Kidney (tissue), 22 donors: Measurements from ENCODE around the gene ZFP36L2. TPM values are rescaled to one million over a fixed set of nuclear protein-coding genes. Genes with fewer than 3 reads are reported as not detected.

Source experiments
- DNase-seq, 5 donors: peaks; one replicate each; pipeline ENCODE4 v3.0.0-alpha.2; 2013 to 2020
- FAIRE-seq: peaks from 2 replicates; lab custom pipeline; 2012; peaks lifted over from hg19 to GRCh38; lab: Jason Lieb, UNC
- H3K27ac ChIP-seq, 2 donors: one replicate each; pipeline ENCODE4 v1.7.0; 2013; ENCODE audit warnings: low read depth in 2 of 2, low read length in 2 of 2, inconsistent platforms in 1 of 2
- H3K27me3 ChIP-seq: one replicate; pipeline ENCODE4 v1.7.1; 2013; ENCODE audit warnings: low read length, inconsistent platforms; ENCODE audit not compliant: control insufficient read depth, insufficient read depth
- H3K36me3 ChIP-seq, 3 donors: one replicate each; pipeline versions ENCODE4 v1.7.0 to v1.7.1; 2013; ENCODE audit warnings: low read length in 3 of 3, control low read depth in 1 of 3, inconsistent platforms in 1 of 3; ENCODE audit not compliant: insufficient read depth in 3 of 3, control insufficient read depth in 2 of 3
- H3K4me1 ChIP-seq, 3 donors: one replicate each; pipeline versions ENCODE4 v1.7.0 to v1.7.1; 2013; ENCODE audit warnings: low read length in 3 of 3, inconsistent platforms in 1 of 3, low read depth in 1 of 3; ENCODE audit not compliant: control insufficient read depth in 2 of 3, insufficient read depth in 2 of 3
- H3K4me3 ChIP-seq, 3 donors: one replicate each; pipeline versions ENCODE4 v1.7.0 to v1.8.1; 2013; ENCODE audit warnings: low read length in 3 of 3, control low read depth in 1 of 3, inconsistent platforms in 1 of 3
- H3K9ac ChIP-seq, 3 donors: one replicate each; pipeline versions ENCODE4 v1.7.0 to v1.7.1; 2013; ENCODE audit warnings: low read length in 3 of 3, control low read depth in 1 of 3, inconsistent platforms in 1 of 3
- H3K9me3 ChIP-seq, 3 donors: one replicate each; pipeline versions ENCODE4 v1.7.0 to v1.7.1; 2013; ENCODE audit warnings: low read length in 3 of 3, control low read depth in 1 of 3, inconsistent platforms in 1 of 3; ENCODE audit not compliant: control insufficient read depth in 2 of 3, insufficient read depth in 1 of 3
- intact Hi-C: fragments of 100-400 bp; cut with DNase I; formaldehyde crosslinking; loops from one replicate; pipeline ENCODE4 v1.11.1; 2022
- long read RNA-seq, 10 donors: library from polyadenylated mRNA in 1 of 10; unstranded in 1 of 10; transcript quantifications; one replicate each; pipeline ENCODE4 v2.0.0 and lab custom pipeline, GENCODE V29; 2021 to 2026
- polyA plus RNA-seq: library from polyadenylated mRNA; stranded (reverse); fragments of 350-450 nt; fragmentation: Illumina TruSeq; extraction: RNeasy Lipid Tissue Mini Kit (QIAGEN cat#74804); gene quantifications from one replicate; pipeline ENCODE4 v1.2.3, GENCODE V29; 2014; ENCODE audit warnings: low read depth, low replicate concordance; ENCODE audit not compliant: insufficient read depth
- total RNA-seq: library from RNA; stranded (reverse); fragmentation: NEBNext Ultra II Directional; extraction: Animal tissue kit (Norgen Biotek cat#: 25700); gene quantifications from one replicate; pipeline ENCODE4 v1.2.1, GENCODE V29; 2021
- TF ChIP-seq, protein P1 (sequence below): IDR thresholded peaks from 3 replicates; pipeline ENCODE4 v1.5.1; 2012; ENCODE audit warnings: mild to moderate bottlenecking, moderate library complexity, borderline replicate concordance; ENCODE audit not compliant: insufficient read depth; ENCODE audit errors: extremely low read depth
- donor health status: control.
- donor health status: control.
- donor health status: control.
- donor health status: control.
- donor health status: control.
- donor health status: DM: yes; HTN: yes; CAD: no.
- donor health status: Normal renal cell carcinoma (clear cell type).

ZFP36L2 gene, protein sequence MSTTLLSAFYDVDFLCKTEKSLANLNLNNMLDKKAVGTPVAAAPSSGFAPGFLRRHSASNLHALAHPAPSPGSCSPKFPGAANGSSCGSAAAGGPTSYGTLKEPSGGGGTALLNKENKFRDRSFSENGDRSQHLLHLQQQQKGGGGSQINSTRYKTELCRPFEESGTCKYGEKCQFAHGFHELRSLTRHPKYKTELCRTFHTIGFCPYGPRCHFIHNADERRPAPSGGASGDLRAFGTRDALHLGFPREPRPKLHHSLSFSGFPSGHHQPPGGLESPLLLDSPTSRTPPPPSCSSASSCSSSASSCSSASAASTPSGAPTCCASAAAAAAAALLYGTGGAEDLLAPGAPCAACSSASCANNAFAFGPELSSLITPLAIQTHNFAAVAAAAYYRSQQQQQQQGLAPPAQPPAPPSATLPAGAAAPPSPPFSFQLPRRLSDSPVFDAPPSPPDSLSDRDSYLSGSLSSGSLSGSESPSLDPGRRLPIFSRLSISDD
- total RNA-seq, result 247 TPM
- 35.4 TPM for polyA plus RNA-seq
- long read RNA-seq, donor 1, transcript ZFP36L2-201 (2 exons, 3,696 nt), result major isoform, 46 of 46 reads
- long read RNA-seq, donor 1, partial matches to known transcripts, result 0 of 46 reads
- long read RNA-seq, donor 1, other reads (novel, unspliced or antisense), result 0 of 46 reads
- long read RNA-seq, donor 2, transcript ZFP36L2-201 (2 exons, 3,696 nt), result major isoform, 33 of 33 reads
- long read RNA-seq, donor 2, partial matches to known transcripts, result 0 of 33 reads
- long read RNA-seq, donor 2, other reads (novel, unspliced or antisense), result 0 of 33 reads
- long read RNA-seq, donor 3, transcript ZFP36L2-201 (2 exons, 3,696 nt), result major isoform, 45 of 45 reads
- long read RNA-seq, donor 3, partial matches to known transcripts, result 0 of 45 reads
- long read RNA-seq, donor 3, other reads (novel, unspliced or antisense), result 0 of 45 reads
- long read RNA-seq, donor 4, transcript ZFP36L2-201 (2 exons, 3,696 nt), result major isoform, 51 of 51 reads
- long read RNA-seq, donor 4, partial matches to known transcripts, result 0 of 51 reads
- long read RNA-seq, donor 4, other reads (novel, unspliced or antisense), result 0 of 51 reads
- long read RNA-seq, donor 5, result 0 reads
- long read RNA-seq, donor 6, partial matches to known transcripts, result 30 of 33 reads
- long read RNA-seq, donor 6, other reads (novel, unspliced or antisense), result 0 of 33 reads
- long read RNA-seq, donor 7, transcript ZFP36L2-201 (2 exons, 3,696 nt), result major isoform, 298 of 695 reads
- long read RNA-seq, donor 7, partial matches to known transcripts, result 0 of 695 reads
- long read RNA-seq, donor 7, other reads (novel, unspliced or antisense), result 397 of 695 reads
- long read RNA-seq, donor 8, transcript ZFP36L2-201 (2 exons, 3,696 nt), result major isoform, 46 of 65 reads
- long read RNA-seq, donor 8, partial matches to known transcripts, result 19 of 65 reads
- long read RNA-seq, donor 8, other reads (novel, unspliced or antisense), result 0 of 65 reads
- long read RNA-seq, donor 9, transcript ZFP36L2-201 (2 exons, 3,696 nt), result major isoform, 24 of 24 reads
- long read RNA-seq, donor 9, partial matches to known transcripts, result 0 of 24 reads
- long read RNA-seq, donor 9, other reads (novel, unspliced or antisense), result 0 of 24 reads
- long read RNA-seq, donor 10, transcript ZFP36L2-201 (2 exons, 3,696 nt), result major isoform, 33 of 33 reads
- long read RNA-seq, donor 10, partial matches to known transcripts, result 0 of 33 reads
- long read RNA-seq, donor 10, other reads (novel, unspliced or antisense), result 0 of 33 reads

DNA sequence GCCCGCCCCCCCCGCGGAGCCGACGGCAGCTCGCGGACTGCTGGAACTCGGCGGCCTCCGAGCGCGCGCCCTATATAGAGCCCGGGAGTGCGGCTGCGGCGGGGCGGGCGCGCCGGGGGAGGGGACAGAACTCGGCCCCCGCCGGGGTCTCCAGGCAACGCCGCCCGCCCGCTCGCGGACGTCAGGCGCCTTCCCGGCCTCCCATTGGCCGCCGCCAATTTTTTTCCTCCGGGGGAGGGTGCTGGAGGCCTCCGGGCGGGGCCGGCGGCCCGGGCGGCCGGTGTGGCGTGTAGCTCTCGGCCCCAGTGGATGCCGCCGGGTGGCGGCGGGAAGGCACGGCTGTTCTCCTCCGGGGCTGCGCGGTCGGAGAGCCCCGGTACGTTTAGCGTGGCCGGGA, at the start of gene ZFP36L2:
Gene ZFP36L2, minus strand, starts transcription at position 49 of the 397 bp plus-strand sequence. CDS start 291 bp downstream, outside the sequence.
- FAIRE-seq (no peak), DNase-seq (peak; percentile 97 to 99 (median 98))

DNA sequence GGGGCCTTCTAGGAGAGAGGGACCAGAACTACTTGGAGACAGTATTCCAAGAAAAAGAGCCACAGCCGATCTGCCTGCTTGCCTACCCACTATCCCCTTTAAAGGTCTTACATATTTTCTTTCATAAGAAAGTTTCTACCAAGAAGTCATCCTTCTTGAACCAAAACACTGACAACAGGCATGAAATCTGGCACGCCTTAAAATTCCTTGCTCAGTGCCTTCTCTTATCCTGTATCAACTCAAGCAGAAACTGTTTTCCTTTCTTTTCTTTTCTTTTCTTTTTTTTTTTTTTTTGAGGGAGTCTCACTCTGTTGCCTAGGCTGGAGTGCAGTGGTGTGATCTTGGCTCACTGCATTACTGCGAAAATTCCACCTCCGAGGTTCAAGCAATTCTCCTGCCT, 48.3 kb upstream of the ZFP36L2 start:
- DNase-seq, result no peak
- no peaks in the 10 kb centered on the region for H3K27me3 ChIP-seq
- peaks cover 0 to 3% (median 0%) of the 10 kb centered on the region in 3 donors for H3K36me3 ChIP-seq
- H3K9ac ChIP-seq, result no peak overlapping the region
- H3K27ac ChIP-seq, result peak overlapping the region; percentile 3 to 87
- intact Hi-C loops, result no loop called here
- no peak overlapping the region for H3K4me3 ChIP-seq
- no peak for FAIRE-seq
- TF ChIP-seq, protein P1, sequence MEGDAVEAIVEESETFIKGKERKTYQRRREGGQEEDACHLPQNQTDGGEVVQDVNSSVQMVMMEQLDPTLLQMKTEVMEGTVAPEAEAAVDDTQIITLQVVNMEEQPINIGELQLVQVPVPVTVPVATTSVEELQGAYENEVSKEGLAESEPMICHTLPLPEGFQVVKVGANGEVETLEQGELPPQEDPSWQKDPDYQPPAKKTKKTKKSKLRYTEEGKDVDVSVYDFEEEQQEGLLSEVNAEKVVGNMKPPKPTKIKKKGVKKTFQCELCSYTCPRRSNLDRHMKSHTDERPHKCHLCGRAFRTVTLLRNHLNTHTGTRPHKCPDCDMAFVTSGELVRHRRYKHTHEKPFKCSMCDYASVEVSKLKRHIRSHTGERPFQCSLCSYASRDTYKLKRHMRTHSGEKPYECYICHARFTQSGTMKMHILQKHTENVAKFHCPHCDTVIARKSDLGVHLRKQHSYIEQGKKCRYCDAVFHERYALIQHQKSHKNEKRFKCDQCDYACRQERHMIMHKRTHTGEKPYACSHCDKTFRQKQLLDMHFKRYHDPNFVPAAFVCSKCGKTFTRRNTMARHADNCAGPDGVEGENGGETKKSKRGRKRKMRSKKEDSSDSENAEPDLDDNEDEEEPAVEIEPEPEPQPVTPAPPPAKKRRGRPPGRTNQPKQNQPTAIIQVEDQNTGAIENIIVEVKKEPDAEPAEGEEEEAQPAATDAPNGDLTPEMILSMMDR, result no peak
- no peaks in the 10 kb centered on the region for H3K9me3 ChIP-seq
- peaks cover 3 to 32% (median 26%) of the 10 kb centered on the region in 3 donors for H3K4me1 ChIP-seq

More for the DNA sequence above, at the start of gene ZFP36L2:
- Histone ChIP-seq H3K36me3 (peaks cover 3 to 22% (median 7%) of the 10 kb centered on the region in 3 donors), H3K27ac (peak within 1 kb of the TSS; percentile 98 to 99), H3K4me1 (peaks cover 6 to 21% (median 14%) of the 10 kb centered on the region in 3 donors), H3K27me3 (no peaks in the 10 kb centered on the region), H3K4me3 (peak within 1 kb of the TSS; percentile 80 to 92 (median 85)), H3K9ac (peak within 1 kb of the TSS; percentile 75 to 96 (median 90)), H3K9me3 (no peaks in the 10 kb centered on the region)
- intact Hi-C loops, result loop anchor here (5.0 to 10.0 kb wide), 2 partner anchors 204 to 272 kb away; no protein-coding TSS in a partner anchor
- TF ChIP-seq, protein P1, result no peak

DNA sequence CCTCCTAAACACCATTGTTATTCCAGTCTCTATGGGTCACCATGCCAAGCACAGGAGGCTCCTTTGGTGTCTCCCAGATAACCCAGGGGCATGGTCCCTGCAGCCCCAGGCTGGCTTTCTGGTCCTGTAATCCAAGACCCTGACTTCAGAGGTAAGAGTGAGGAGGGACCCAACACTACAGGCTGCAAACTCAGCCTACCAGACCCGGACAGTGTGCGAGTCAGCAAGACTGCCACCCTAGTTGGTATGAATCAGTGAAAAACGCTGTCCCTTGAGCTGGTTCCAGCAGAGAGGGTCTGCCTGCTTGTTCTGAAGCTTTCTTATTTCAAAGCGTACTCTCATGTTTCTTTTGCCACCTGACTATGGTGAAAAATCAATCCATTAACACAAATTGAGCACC, 47.6 kb upstream of the ZFP36L2 start:
- Histone ChIP-seq H3K9ac (no peak overlapping the region), H3K9me3 (no peaks in the 10 kb centered on the region), H3K27ac (peak overlapping the region; percentile 3 to 74), H3K27me3 (no peaks in the 10 kb centered on the region), H3K4me1 (peaks cover 3 to 30% (median 29%) of the 10 kb centered on the region in 3 donors), H3K36me3 (no peaks in the 10 kb centered on the region), H3K4me3 (no peak overlapping the region)
- FAIRE-seq (no peak), DNase-seq (no peak)
- TF ChIP-seq, protein P1, result no peak
- intact Hi-C loops, result no loop called here
